AG08396 (cell line): ENCODE measurements around the gene NRDC.

Experiments
- DNase-seq: peaks from one replicate; pipeline ENCODE4 v3.0.0; 2012; ENCODE audit warnings: low spot score, mixed read lengths

Gene NRDC

DNA sequence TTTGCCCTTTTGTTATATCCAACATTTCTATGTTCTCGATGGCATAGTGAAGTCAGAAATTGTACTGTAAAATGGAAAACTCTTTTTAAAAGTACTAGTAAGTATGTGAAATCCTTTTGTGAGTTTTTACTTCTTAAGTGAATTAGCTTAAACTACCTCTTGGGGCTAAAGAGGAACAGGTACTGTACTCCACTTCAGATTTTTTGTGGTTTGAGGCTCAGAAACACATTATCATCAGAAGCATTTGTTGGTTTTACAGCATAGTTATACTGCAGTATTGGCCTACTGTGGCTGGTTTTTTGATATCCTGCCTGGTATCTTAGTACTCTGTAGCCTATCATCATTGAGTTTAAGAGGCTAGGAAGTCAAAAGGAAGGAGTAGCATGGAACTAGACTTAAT, 117.2 kb downstream of the NRDC start:
- DNase-seq, result no peak

- no peak for DNase-seq
Observed at GRCh38 chr1:51760872-51761271, 117.7 kb downstream of the NRDC start.

GRCh38 chr1:51758310-51758709, 120.2 kb downstream of the NRDC start:
- DNase-seq, result no peak

- no peak for DNase-seq
Observed at GRCh38 chr1:51756290-51756689, 122.2 kb downstream of the NRDC start.

DNA sequence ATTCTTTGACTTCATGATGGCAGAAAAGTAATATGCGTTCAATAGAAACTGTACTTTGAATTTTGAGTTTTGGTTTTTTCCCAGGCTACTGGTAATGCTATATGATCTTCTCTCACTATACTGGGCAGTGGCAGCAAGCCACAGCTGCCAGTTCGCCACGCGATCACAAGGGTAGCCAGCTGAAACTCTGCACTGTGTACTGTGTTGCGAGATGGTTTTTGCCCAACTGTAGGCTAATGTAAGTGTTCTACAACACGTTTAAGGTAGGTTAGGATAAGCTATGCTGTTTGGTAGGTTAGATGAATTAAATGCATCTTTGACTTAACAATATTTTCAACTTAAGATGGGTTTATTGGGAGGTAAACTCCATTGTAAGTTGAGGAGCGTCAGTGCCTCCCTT, 123.1 kb downstream of the NRDC start:
- no peak for DNase-seq

- DNase-seq, result no peak
Observed at GRCh38 chr1:51754666-51755065, 123.9 kb downstream of the NRDC start.

GRCh38 chr1:51753969-51754368, 124.6 kb downstream of the NRDC start:
- no peak for DNase-seq

DNA sequence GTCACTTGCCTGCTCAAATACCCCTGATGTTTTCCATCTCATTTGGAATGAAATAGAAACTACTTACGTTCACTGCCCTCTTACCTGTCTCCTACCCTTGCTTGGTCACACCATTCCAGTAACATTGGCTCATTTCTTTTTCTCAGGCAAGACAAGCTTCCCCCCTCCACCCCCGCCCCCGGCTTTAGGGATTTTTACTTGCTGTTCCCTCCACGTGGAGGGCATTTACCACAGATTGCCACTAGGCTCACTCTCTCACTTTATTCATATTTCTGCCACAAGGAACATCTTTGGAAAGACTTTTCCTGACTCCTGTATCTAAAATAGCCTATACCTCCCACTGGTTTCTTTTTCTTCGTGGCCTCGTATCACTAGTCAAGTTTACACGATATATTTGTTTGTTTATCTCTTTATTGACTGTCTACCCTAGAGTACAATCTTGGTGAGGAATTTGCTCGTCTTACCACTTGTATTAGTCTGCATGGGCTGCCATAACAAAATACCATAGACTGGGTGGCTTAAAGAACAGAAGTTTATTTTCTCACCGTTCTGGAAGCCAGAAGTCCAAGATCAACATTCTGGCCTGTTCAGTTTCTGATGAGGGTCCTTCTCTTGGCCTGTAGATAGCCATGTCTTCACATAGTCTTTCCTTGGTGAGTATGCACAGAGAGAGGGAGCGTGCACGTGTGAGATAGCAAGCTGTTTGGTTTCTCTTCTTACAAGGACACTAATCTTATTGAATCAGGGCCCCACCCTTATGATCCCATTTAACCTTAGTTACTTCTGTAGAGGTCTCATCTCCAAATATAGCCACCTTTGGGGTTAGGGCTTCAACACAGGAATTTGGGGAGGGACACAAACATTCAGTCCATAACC, 126.2 kb downstream of the NRDC start:
- DNase-seq, result no peak

- DNase-seq, result no peak
Observed at GRCh38 chr1:51750729-51751128, 127.8 kb downstream of the NRDC start.

DNA sequence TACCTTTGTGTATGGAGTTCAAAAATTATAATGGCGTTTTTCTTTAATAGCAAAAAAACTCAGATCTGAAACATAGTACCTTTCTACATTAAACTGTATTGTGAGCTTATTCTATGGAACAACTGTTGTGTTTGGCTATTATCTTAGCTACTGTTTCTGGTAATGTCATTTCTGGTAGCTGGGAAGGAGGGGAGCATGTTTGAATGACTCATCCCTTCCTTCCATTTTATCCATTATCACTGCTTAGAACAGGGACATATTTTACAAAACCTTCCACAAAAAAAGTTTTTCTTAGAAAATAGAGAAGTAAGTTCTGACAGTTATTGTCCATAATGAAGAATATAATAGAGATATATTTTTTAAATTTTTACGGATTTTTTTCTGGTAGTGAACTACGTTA, 128.3 kb downstream of the NRDC start:
- DNase-seq, result no peak

DNA sequence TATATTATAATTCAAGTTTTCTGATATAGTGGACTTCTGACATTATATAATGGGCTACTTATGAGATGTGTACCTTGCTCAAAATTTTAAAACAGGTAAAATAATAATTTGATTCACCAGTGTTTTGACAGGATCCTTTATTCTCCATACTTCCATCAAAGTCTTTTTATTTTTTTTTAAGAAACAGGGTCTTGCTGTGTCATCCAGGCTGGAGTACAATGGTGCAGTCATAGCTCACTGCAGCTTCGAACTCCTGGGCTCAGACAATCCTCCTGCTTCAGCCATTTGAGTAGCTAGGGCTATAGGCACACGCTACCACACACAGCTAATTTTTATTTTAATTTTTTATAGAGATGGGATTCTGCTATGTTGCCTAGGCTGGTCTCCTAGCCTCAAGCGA, 129.4 kb downstream of the NRDC start:
- no peak for DNase-seq

GRCh38 chr1:51745304-51745570, 133.3 kb downstream of the NRDC start:
- DNase-seq, result no peak

- no peak for DNase-seq
Observed at GRCh38 chr1:51744506-51745303, 133.8 kb downstream of the NRDC start.

- DNase-seq, result no peak
Observed at GRCh38 chr1:51741121-51741681, 137.3 kb downstream of the NRDC start.

DNA sequence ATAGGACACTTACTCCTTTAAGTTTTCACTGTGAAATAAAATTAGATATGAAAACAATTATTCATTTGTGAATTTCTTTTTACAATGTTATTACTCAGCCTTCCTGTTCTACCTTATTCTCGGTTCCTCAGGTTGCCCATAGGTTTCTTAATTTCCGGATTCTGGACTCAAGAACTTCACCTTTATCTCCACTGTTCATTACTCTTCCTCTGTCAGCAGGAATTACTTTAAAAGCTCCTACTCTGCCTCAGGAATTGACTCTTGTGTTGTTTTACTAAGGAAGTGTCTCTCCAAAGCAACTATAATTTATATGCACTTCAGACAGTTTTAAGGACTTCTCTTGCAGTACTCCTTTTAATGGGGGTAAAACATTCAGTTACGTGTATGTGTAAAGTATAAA, 137.9 kb downstream of the NRDC start:
- DNase-seq, result no peak
